ENCODE measurements around the gene MYOCD.

Gene MYOCD

GRCh38 chr17:12721581-12721980 lies 55.9 kb downstream of the MYOCD start:
- no peak for DNase-seq

GRCh38 chr17:12722282-12722681 lies 56.6 kb downstream of the MYOCD start:
- DNase-seq, result no peak

- DNase-seq, result no peak
These were observed 60.4 kb downstream of the MYOCD start for GRCh38 chr17:12726131-12726530.

- no peak for DNase-seq
These were observed 61.5 kb downstream of the MYOCD start for GRCh38 chr17:12727076-12727760.

GRCh38 chr17:12727881-12728280 lies 62.2 kb downstream of the MYOCD start:
- DNase-seq, result no peak

GRCh38 chr17:12729086-12729485 lies 63.4 kb downstream of the MYOCD start:
- DNase-seq, result no peak

- DNase-seq, result no peak
These were observed 64.7 kb downstream of the MYOCD start for GRCh38 chr17:12730421-12730820.

- DNase-seq, result no peak
These were observed 65.3 kb downstream of the MYOCD start for GRCh38 chr17:12730931-12731521.

GRCh38 chr17:12731839-12732238 lies 66.1 kb downstream of the MYOCD start:
- DNase-seq, result no peak

GRCh38 chr17:12732366-12732765 lies 66.7 kb downstream of the MYOCD start:
- DNase-seq, result no peak

- DNase-seq, result no peak
These were observed 69.2 kb downstream of the MYOCD start for GRCh38 chr17:12734926-12735325.

GRCh38 chr17:12735517-12735916 lies 69.8 kb downstream of the MYOCD start:
- no peak for DNase-seq

- no peak for DNase-seq
These were observed 70.8 kb downstream of the MYOCD start for GRCh38 chr17:12736526-12736925.

- DNase-seq, result no peak
These were observed 72.2 kb downstream of the MYOCD start for GRCh38 chr17:12737740-12738469.

GRCh38 chr17:12738624-12739023 lies 72.9 kb downstream of the MYOCD start:
- DNase-seq, result no peak

- DNase-seq, result no peak
These were observed 73.8 kb downstream of the MYOCD start for GRCh38 chr17:12739500-12739899.

- DNase-seq, result no peak
These were observed 77.4 kb downstream of the MYOCD start for GRCh38 chr17:12743046-12743445.

GRCh38 chr17:12744298-12744697 lies 78.6 kb downstream of the MYOCD start:
- no peak for DNase-seq

GRCh38 chr17:12744786-12745185 lies 79.1 kb downstream of the MYOCD start:
- DNase-seq, result no peak

GRCh38 chr17:12745486-12745885 lies 79.8 kb downstream of the MYOCD start:
- DNase-seq, result no peak

GRCh38 chr17:12756786-12757185 lies 91.1 kb downstream of the MYOCD start:
- DNase-seq, result no peak

GRCh38 chr17:12759090-12759489 lies 93.4 kb downstream of the MYOCD start:
- DNase-seq, result no peak

GRCh38 chr17:12765548-12765947 lies 99.9 kb downstream of the MYOCD start:
- no peak for DNase-seq

- DNase-seq, result no peak
These were observed 102.6 kb downstream of the MYOCD start for GRCh38 chr17:12768255-12768654.
